Esophagus (tissue), 2 donors: ENCODE measurements around the gene EXO5. TPM values are rescaled to one million over a fixed set of nuclear protein-coding genes. Genes with fewer than 3 reads are reported as not detected.
"Not testable (repeated sequence)": the region's sequence is repeated elsewhere in the genome, so short reads cannot be mapped to it uniquely, and the experiment has no call there.

Source experiments
- H3K27ac ChIP-seq, 2 donors: one replicate each; pipeline ENCODE4 v1.5.1; 2013; ENCODE audit warnings: low read depth in 2 of 2, mild to moderate bottlenecking in 2 of 2, inconsistent platforms in 1 of 2, low read length in 1 of 2, moderate library complexity in 1 of 2
- H3K27me3 ChIP-seq, 2 donors: one replicate each; pipeline ENCODE4 v1.6.1; 2013; ENCODE audit warnings: low read length in 2 of 2, control low read depth in 1 of 2, mild to moderate bottlenecking in 1 of 2; ENCODE audit not compliant: insufficient read depth in 2 of 2, control insufficient read depth in 1 of 2
- H3K36me3 ChIP-seq, 2 donors: one replicate each; pipeline ENCODE4 v1.6.1; 2013; ENCODE audit warnings: low read length in 1 of 2; ENCODE audit not compliant: control insufficient read depth in 2 of 2, insufficient read depth in 2 of 2
- H3K4me1 ChIP-seq, 2 donors: one replicate each; pipeline ENCODE4 v1.6.1; 2013; ENCODE audit warnings: low read length in 1 of 2; ENCODE audit not compliant: control insufficient read depth in 2 of 2, insufficient read depth in 2 of 2
- H3K4me3 ChIP-seq, 2 donors: one replicate each; pipeline ENCODE4 v1.5.1; 2013; ENCODE audit warnings: low read length in 2 of 2, mild to moderate bottlenecking in 2 of 2, low read depth in 1 of 2, moderate library complexity in 1 of 2
- H3K9me3 ChIP-seq, 2 donors: one replicate each; pipeline ENCODE4 v1.6.1; 2013; ENCODE audit warnings: mild to moderate bottlenecking in 2 of 2, low read depth in 1 of 2, low read length in 1 of 2, moderate library complexity in 1 of 2; ENCODE audit not compliant: control insufficient read depth in 2 of 2, insufficient read depth in 1 of 2
- WGBS, 2 donors: extraction: QIAGEN DNeasy Blood & Tissue Kit; methylation state at CpG; one replicate each; pipeline ENCODE4 v1.1.7; 2013; 5-methylcytosine and 5-hydroxymethylcytosine counted together
- polyA plus RNA-seq, 2 donors: library from polyadenylated mRNA; stranded (reverse); fragments of 200-250 nt; gene quantifications; one replicate each; pipeline ENCODE4 v1.2.3, GENCODE V29; 2013
- donor health status: healthy with polysubstance abuse.
- donor health status: Bipolar disorder and iron deficiency.

Gene EXO5
- polyA plus RNA-seq, 2 donors = 3.6 to 4.3 TPM

GRCh38 chr1:40535732-40536131, 27.2 kb downstream of the EXO5 start:
- Histone ChIP-seq H3K9me3 (no peaks in the 10 kb centered on the region), H3K4me1 (no peaks in the 10 kb centered on the region), H3K27ac (no peak overlapping the region), H3K4me3 (no peak overlapping the region), H3K27me3 (no peaks in the 10 kb centered on the region), H3K36me3 (no peaks in the 10 kb centered on the region)
- 88 to 90% methylated on average over 2 of the region's 2 CpGs for WGBS, 2 donors

GRCh38 chr1:40539338-40539737, 30.8 kb downstream of the EXO5 start:
- H3K36me3 ChIP-seq = peaks cover 2 to 3% of the 10 kb centered on the region in 2 donors
- H3K27me3 ChIP-seq = no peaks in the 10 kb centered on the region
- 85 to 90% methylated on average over 7 of the region's 7 CpGs for WGBS, 2 donors

GRCh38 chr1:40546957-40547356, 38.4 kb downstream of the EXO5 start:
- 97 to 98% methylated on average over 4 of the region's 4 CpGs for WGBS, 2 donors
- Histone ChIP-seq H3K27ac (no peak overlapping the region), H3K9me3 (peaks cover 2 to 3% of the 10 kb centered on the region in 2 donors), H3K4me1 (no peaks in the 10 kb centered on the region), H3K27me3 (no peaks in the 10 kb centered on the region), H3K36me3 (peaks cover 5 to 6% of the 10 kb centered on the region in 2 donors), H3K4me3 (no peak overlapping the region)

More at GRCh38 chr1:40539338-40539737, 30.8 kb downstream of the EXO5 start:
- H3K27ac ChIP-seq = no peak overlapping the region
- H3K4me1 ChIP-seq = no peaks in the 10 kb centered on the region
- H3K9me3 ChIP-seq = no peaks in the 10 kb centered on the region
- H3K4me3 ChIP-seq = no peak overlapping the region

- H3K9me3 ChIP-seq = no peaks in the 10 kb centered on the region
- H3K4me1 ChIP-seq = no peaks in the 10 kb centered on the region
- H3K27ac ChIP-seq = no peak overlapping the region
- H3K27me3 ChIP-seq = no peaks in the 10 kb centered on the region
- no peak overlapping the region for H3K4me3 ChIP-seq
- WGBS, 2 donors = 64 to 66% methylated on average over 4 of the region's 4 CpGs
- no peaks in the 10 kb centered on the region for H3K36me3 ChIP-seq
Observed at GRCh38 chr1:40553017-40553416, 44.5 kb downstream of the EXO5 start.

GRCh38 chr1:40554807-40555206, 46.2 kb downstream of the EXO5 start:
- H3K36me3 ChIP-seq, H3K4me3 ChIP-seq, H3K27ac ChIP-seq, H3K27me3 ChIP-seq, H3K4me1 ChIP-seq, H3K9me3 ChIP-seq: not testable (repeated sequence)
- 77 to 82% methylated on average over 7 of the region's 7 CpGs for WGBS, 2 donors

- H3K9me3 ChIP-seq = no peaks in the 10 kb centered on the region
- no peaks in the 10 kb centered on the region for H3K4me1 ChIP-seq
- H3K36me3 ChIP-seq = no peaks in the 10 kb centered on the region
- WGBS, 2 donors = 91 to 92% methylated on average over 5 of the region's 5 CpGs
- H3K27ac ChIP-seq = no peak overlapping the region
- no peak overlapping the region for H3K4me3 ChIP-seq
- no peaks in the 10 kb centered on the region for H3K27me3 ChIP-seq
Observed at GRCh38 chr1:40556121-40556520, 47.6 kb downstream of the EXO5 start.

- H3K27ac ChIP-seq, H3K4me3 ChIP-seq, H3K36me3 ChIP-seq, H3K4me1 ChIP-seq, H3K9me3 ChIP-seq, H3K27me3 ChIP-seq: not testable (repeated sequence)
- WGBS, 2 donors = 83 to 91% methylated on average over 1 of the region's 1 CpG
Observed at GRCh38 chr1:40558241-40558640, 49.7 kb downstream of the EXO5 start.

GRCh38 chr1:40562185-40562584, 53.6 kb downstream of the EXO5 start:
- no peaks in the 10 kb centered on the region for H3K27me3 ChIP-seq
- 72 to 84% methylated on average over 2 of the region's 2 CpGs for WGBS, 2 donors
- no peaks in the 10 kb centered on the region for H3K36me3 ChIP-seq
- H3K27ac ChIP-seq = no peak overlapping the region
- no peaks in the 10 kb centered on the region for H3K4me1 ChIP-seq
- no peak overlapping the region for H3K4me3 ChIP-seq
- H3K9me3 ChIP-seq = no peaks in the 10 kb centered on the region

- no peaks in the 10 kb centered on the region for H3K36me3 ChIP-seq
- H3K4me1 ChIP-seq = no peaks in the 10 kb centered on the region
- no peaks in the 10 kb centered on the region for H3K27me3 ChIP-seq
- H3K27ac ChIP-seq = no peak overlapping the region
- H3K4me3 ChIP-seq = no peak overlapping the region
- WGBS, 2 donors = 84 to 87% methylated on average over 4 of the region's 4 CpGs
- no peaks in the 10 kb centered on the region for H3K9me3 ChIP-seq
Observed at GRCh38 chr1:40563266-40563665, 54.7 kb downstream of the EXO5 start.

- no peaks in the 10 kb centered on the region for H3K9me3 ChIP-seq
- H3K27me3 ChIP-seq = no peaks in the 10 kb centered on the region
- WGBS, 2 donors = 74 to 79% methylated on average over 3 of the region's 3 CpGs
- H3K4me3 ChIP-seq = no peak overlapping the region
- no peaks in the 10 kb centered on the region for H3K36me3 ChIP-seq
- no peaks in the 10 kb centered on the region for H3K4me1 ChIP-seq
- no peak overlapping the region for H3K27ac ChIP-seq
Observed at GRCh38 chr1:40564506-40564905, 55.9 kb downstream of the EXO5 start.
